Omental fat pad (tissue), 4 donors: ENCODE results near the gene FER. TPM values are rescaled to one million over a fixed set of nuclear protein-coding genes. Genes with fewer than 3 reads are reported as not detected.
"Not testable (repeated sequence)": the region's sequence is repeated elsewhere in the genome, so short reads cannot be mapped to it uniquely, and the experiment has no call there.

Experiments
- ATAC-seq: fragments of 150-250 bp; one replicate; pipeline ENCODE4 v1.9.1; 2016; ENCODE audit warnings: mild to moderate bottlenecking, moderate library complexity; ENCODE audit not compliant: low FRiP score
- DNase-seq: peaks from one replicate; pipeline ENCODE4 v3.0.0-alpha.2; 2019; ENCODE audit warnings: low spot score
- total RNA-seq, 4 donors: library from RNA; depleted of rRNA; stranded (reverse); fragments of >200 nt; gene quantifications; one replicate each; pipeline ENCODE4 v1.1.0, GENCODE V29; 2016
- TF ChIP-seq, protein P1 (sequence below), 3 donors: fragments of 450-650 bp; IDR thresholded peaks; one replicate each; pipeline ENCODE4 v1.5.1; 2016 to 2017; ENCODE audit warnings: antibody characterized with exemption in 3 of 3, mild to moderate bottlenecking in 3 of 3, moderate library complexity in 2 of 3

The FER gene
- total RNA-seq, 4 donors from 2014 or later, result 25.2 to 33.1 (median 29.5) TPM

DNA sequence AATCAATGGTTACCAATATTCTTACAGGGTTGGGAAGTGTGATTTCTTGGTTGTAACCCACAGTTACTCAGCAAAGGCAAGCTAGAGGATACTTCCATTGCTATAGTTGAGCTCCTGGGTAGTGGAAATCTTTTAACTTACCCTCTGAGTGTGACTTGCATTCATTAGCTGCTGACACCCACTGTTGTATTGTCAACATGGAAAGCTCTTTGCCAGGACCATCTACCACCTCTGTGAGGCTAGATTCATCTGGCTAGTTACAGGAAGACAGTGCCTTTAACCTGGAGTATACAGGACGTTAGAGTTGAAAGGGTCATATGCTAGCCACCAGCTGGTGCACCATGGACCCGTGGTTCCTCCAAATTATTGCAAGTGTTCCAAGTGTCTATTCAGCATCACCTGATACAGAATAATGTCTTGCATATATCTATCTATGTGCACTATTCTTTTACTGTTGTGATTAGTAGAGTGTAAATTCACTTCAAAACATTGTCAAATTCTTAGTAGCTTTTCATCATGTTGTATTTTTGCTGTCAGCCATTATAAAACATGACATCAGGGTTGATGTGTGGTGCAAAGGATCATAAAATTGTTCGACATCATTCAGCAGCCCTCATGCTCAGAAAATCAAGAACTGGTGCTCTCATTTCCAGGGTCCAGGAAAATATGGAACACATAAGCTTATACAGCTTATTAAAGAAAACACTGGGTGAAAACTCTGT lies 423.1 kb downstream of the FER start:
- no peak for DNase-seq
- ATAC-seq, result no peak
- TF ChIP-seq, protein P1, sequence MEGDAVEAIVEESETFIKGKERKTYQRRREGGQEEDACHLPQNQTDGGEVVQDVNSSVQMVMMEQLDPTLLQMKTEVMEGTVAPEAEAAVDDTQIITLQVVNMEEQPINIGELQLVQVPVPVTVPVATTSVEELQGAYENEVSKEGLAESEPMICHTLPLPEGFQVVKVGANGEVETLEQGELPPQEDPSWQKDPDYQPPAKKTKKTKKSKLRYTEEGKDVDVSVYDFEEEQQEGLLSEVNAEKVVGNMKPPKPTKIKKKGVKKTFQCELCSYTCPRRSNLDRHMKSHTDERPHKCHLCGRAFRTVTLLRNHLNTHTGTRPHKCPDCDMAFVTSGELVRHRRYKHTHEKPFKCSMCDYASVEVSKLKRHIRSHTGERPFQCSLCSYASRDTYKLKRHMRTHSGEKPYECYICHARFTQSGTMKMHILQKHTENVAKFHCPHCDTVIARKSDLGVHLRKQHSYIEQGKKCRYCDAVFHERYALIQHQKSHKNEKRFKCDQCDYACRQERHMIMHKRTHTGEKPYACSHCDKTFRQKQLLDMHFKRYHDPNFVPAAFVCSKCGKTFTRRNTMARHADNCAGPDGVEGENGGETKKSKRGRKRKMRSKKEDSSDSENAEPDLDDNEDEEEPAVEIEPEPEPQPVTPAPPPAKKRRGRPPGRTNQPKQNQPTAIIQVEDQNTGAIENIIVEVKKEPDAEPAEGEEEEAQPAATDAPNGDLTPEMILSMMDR (IDR thresholded peaks at IDR 0.05), result no peak

DNA sequence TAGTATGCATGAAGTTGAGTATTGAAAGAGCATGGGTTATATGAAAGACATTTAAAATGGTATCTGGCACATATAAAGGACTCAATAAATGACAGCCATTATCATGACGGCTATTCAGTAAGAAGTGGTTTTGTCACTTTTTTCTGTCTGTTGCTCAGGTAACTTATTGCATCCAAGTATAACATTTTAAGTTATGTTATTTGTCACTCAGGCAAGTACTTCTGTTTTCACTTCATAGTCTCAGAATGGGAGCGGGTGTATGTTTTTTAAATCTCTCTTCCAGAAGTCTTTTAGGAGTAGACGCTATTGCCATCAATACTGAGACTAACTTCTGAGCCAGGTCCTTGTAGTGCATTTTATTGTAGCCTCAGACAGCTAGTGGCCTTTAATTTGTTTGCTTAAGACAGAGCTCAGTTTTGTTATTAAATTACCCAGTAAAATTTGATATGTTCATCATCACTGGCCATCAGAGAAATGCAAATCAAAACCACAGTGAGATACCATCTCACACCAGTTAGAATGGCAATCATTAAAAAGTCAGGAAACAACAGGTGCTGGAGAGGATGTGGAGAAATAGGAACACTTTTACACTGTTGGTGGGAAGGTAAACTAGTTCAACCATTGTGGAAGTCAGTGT lies 423.9 kb downstream of the FER start:
- ATAC-seq, DNase-seq: not testable (repeated sequence)

DNA sequence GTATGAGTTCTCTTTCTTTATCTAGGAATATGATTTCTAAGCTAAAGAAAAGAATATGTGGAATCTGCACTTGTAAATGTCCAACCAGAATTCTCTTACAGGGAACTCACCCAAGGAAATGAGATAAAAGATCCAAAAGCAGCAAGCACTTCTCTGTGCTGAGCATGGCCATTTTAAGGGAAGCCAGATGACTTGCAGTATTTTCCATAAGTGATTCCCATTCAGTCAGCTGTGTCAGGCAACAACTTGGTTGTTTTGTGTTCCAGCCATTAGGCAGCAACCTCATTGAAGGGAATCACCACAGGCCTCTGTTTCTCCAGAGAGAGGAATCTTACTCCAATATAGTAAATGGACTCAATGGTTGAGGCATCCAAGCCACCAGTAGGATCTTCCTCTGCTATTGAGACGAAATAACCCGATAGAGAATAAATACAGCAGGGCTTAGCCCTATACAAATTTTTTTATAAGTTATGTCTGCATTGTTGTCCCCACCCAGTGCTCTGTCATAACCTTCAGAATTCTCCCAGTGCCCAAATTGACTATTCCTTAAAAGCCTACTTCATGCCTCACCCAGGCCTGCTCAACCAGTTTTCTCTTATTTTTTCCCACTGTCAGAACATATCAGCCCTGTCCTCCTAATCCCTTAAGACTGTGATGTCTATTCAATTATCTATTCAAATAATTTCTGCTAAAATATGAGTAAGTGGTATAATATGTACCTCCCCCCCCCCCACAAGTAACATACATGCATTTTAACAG lies 425.5 kb downstream of the FER start:
- ATAC-seq (no peak), DNase-seq (no peak)
- TF ChIP-seq, protein P1 (IDR thresholded peaks at IDR 0.05), result no peak

DNA sequence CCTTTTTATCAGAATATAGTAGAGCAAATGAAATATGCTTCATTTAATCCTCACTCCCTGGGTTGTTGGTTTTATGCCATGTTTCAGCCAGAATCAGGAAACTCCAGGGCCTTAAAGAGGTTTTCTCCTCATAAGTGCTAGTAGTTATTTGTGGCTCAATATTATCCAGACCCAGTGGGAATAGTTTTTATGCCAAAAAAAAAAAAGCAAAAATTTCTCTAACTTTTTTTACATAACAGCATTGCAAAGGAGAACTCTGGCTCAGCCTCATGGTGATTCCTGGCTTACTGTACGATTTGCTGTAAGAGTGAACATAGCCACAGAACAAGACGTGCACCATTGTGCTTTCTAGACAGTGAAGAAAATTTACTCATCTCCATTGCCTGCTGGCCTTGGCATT lies 429.5 kb downstream of the FER start:
- TF ChIP-seq, protein P1 (IDR thresholded peaks at IDR 0.05), result no peak
- DNase-seq (no peak), ATAC-seq (no peak)

DNA sequence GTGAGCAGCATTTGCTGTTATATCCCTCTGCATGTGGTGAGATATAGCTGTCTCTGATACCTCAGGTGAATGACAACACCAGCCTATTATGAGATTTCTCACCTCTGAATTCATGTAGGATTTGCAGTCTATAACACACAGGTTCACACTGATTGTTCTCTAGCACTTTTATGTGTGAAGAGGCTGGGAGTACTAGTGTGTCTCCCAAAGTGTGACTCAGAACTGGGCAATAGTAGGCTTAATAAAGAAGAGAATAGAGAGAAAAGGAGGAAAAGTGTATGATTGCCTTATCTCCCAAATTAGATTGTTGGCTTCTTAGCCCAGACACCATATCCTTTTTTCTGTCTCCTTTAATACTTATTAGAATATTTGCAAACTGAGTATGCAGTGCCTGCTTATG lies 430.1 kb downstream of the FER start:
- DNase-seq, result no peak
- ATAC-seq, result peak; percentile 57
- TF ChIP-seq, protein P1 (IDR thresholded peaks at IDR 0.05), result no peak

DNA sequence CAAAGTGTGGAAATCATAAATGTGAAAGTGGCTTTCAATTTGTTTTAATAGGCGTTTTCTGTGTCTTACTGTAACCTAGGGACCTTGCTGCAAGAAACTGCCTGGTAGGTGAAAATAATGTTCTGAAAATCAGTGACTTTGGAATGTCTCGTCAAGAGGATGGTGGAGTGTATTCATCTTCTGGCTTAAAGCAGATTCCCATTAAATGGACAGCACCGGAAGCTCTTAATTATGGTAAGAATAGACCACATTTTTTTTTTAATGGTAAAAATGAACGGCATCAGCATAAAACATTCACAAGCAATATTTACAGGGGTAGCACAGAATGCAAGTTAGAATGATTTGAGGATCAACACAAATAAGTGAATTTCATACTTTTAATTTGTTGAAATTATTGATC lies 433.0 kb downstream of the FER start:
- no peak for ATAC-seq
- TF ChIP-seq, protein P1 (IDR thresholded peaks at IDR 0.05), result no peak
- DNase-seq, result no peak

DNA sequence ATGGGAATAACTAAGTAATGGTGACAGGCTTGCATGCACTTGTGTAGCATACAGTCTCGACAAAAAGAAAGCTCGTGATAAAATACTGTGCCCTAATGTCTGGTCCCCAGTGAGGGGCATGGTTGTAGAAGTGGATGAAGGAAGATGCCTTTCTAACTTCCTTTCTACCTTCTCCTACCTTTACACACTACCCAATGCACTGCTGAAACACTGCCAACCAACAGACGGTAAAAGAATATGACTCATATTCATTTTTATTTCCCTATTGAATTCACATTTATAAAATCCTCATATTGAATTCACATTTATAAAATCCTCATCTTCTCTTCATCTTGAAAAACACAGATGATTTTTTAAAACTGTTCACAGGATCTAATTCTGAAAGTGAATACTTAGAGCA lies 439.1 kb downstream of the FER start:
- TF ChIP-seq, protein P1 (IDR thresholded peaks at IDR 0.05), result no peak
- no peak for DNase-seq
- no peak for ATAC-seq
